Right atrium auricular region (tissue), 2 donors: ENCODE measurements around the gene DAAM2. TPM values are rescaled to one million over a fixed set of nuclear protein-coding genes. Genes with fewer than 3 reads are reported as not detected.

Source experiments
- DNase-seq: peaks from one replicate; pipeline ENCODE4 v3.0.0-alpha.2; 2019; ENCODE audit warnings: low spot score
- H3K27ac ChIP-seq, 2 donors: fragments of 200-600 bp; sonication (generic); 1 replicate in 1 of 2; 2 replicates in 1 of 2; pipeline ENCODE4 v1.5.1; 2016 to 2019
- H3K27me3 ChIP-seq, 2 donors: fragments of 200-600 bp; sonication (generic); one replicate each; pipeline versions ENCODE4 v1.5.1 to v1.6.0; 2017 to 2019
- H3K36me3 ChIP-seq: fragments of 200-600 bp; sonication (generic); one replicate; pipeline ENCODE4 v1.5.1; 2016
- H3K4me1 ChIP-seq, 2 donors: fragments of 200-600 bp; sonication (generic); one replicate each; pipeline versions ENCODE4 v1.5.1 to v1.6.0; 2017 to 2019
- H3K4me3 ChIP-seq, 2 donors: fragments of 200-600 bp; sonication (generic); 1 replicate in 1 of 2; 2 replicates in 1 of 2; pipeline ENCODE4 v1.5.1; 2017 to 2019; ENCODE audit warnings: mild to moderate bottlenecking in 1 of 2, moderate library complexity in 1 of 2
- H3K9me3 ChIP-seq, 2 donors: fragments of 200-600 bp; sonication (generic); one replicate each; pipeline ENCODE4 v1.5.1; 2019
- total RNA-seq, 2 donors: library from RNA; depleted of rRNA; stranded (reverse); fragments of >200 nt; gene quantifications; one replicate each; pipeline ENCODE4 v1.1.0, GENCODE V29; 2016
- TF ChIP-seq, protein P1 (sequence below), 2 donors: fragments of 200-600 bp; sonication (generic); IDR thresholded peaks; one replicate each; pipeline ENCODE4 v1.5.1; 2019; ENCODE audit warnings: antibody characterized with exemption in 2 of 2

The DAAM2 gene
- total RNA-seq, 2 donors from 2014 or later, result 8.3 to 9.7 TPM

DNA sequence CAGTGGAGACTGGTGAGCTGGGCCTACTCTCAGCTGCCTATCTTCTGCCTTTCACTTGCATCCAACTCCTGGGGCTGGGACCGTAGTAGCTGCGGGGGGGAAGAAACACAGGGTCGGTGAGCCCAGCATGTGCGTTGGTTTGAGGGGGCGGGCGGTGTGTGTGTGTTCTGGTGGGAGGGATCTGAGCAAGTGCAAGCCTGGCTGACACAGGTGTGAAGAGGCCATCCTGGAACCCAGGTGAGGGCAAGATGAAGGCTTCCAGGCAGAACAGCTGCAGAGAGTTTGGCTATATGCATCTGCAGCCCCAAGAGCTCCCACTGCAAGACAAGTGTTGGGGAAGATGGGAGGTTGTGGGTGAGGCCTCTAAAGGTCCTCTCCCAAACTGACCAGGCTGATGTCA lies 111.5 kb downstream of the DAAM2 start:
- DNase-seq, result no peak
- no peak overlapping the region for H3K4me3 ChIP-seq
- no peak overlapping the region for H3K27ac ChIP-seq
- TF ChIP-seq, protein P1, sequence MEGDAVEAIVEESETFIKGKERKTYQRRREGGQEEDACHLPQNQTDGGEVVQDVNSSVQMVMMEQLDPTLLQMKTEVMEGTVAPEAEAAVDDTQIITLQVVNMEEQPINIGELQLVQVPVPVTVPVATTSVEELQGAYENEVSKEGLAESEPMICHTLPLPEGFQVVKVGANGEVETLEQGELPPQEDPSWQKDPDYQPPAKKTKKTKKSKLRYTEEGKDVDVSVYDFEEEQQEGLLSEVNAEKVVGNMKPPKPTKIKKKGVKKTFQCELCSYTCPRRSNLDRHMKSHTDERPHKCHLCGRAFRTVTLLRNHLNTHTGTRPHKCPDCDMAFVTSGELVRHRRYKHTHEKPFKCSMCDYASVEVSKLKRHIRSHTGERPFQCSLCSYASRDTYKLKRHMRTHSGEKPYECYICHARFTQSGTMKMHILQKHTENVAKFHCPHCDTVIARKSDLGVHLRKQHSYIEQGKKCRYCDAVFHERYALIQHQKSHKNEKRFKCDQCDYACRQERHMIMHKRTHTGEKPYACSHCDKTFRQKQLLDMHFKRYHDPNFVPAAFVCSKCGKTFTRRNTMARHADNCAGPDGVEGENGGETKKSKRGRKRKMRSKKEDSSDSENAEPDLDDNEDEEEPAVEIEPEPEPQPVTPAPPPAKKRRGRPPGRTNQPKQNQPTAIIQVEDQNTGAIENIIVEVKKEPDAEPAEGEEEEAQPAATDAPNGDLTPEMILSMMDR (IDR thresholded peaks at IDR 0.05), result no peak
- H3K4me1 ChIP-seq, result no peaks in the 10 kb centered on the region
- peaks cover 10% of the 10 kb centered on the region for H3K36me3 ChIP-seq
- H3K9me3 ChIP-seq, result no peaks in the 10 kb centered on the region
- H3K27me3 ChIP-seq, result no peaks in the 10 kb centered on the region

DNA sequence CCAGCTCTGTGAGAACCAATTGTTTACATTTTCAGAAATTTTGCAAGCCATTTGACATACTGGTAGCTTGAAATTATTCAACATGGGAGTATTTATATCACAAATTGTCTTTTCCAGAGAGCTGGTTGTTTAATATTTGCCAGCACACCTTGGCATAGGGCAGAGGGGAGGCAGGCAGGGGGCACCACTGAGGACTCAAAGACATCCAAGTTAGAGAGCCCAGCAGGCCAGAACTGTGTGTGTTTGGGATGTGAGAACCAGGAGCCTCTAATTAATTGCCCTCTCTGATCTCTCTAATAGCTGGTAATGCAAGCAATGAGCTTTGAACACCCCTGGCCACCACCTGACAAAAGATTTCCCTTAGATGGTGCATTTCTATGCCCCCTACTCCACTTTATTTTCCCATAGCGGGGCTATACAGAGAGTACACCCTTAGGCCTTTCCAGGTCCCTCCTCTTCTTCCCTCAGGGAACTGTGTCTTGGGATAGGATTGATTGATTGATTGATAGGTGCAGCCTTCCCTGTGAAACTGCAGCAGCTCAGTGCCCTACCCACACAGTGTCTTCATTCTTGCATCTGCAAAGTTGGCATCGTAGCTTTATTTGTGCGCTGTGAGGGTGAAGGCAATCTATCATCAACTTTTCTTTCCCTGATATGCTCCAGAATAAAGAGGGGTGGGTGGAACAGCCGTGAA lies 112.9 kb downstream of the DAAM2 start:
- no peaks in the 10 kb centered on the region for H3K4me1 ChIP-seq
- TF ChIP-seq, protein P1 (IDR thresholded peaks at IDR 0.05), result no peak
- H3K27me3 ChIP-seq, result no peaks in the 10 kb centered on the region
- DNase-seq, result no peak
- H3K4me3 ChIP-seq, result no peak overlapping the region
- no peak overlapping the region for H3K27ac ChIP-seq
- no peaks in the 10 kb centered on the region for H3K9me3 ChIP-seq
- H3K36me3 ChIP-seq, result peaks cover 17% of the 10 kb centered on the region

DNA sequence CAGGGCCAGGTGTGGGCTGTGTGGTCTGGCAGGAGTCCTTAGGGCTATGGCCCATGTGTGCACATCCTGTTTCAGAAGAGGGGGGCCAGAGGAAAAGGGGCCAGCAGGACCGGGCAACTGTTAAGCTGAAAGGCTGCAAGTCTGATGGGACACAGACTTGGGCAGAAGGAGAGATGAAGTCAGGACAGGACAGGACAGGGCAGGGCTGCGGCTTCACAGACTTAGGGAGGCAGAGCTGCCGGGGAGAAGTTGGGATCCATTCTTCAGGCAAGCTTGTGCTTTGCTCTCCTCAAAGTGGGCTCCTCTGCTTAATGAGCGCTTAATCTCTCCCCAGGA lies 113.4 kb downstream of the DAAM2 start:
- H3K36me3 ChIP-seq, result peaks cover 22% of the 10 kb centered on the region
- H3K27me3 ChIP-seq, result no peaks in the 10 kb centered on the region
- DNase-seq, result no peak
- no peak overlapping the region for H3K27ac ChIP-seq
- H3K9me3 ChIP-seq, result no peaks in the 10 kb centered on the region
- no peaks in the 10 kb centered on the region for H3K4me1 ChIP-seq
- no peak overlapping the region for H3K4me3 ChIP-seq
- TF ChIP-seq, protein P1 (IDR thresholded peaks at IDR 0.05), result no peak

DNA sequence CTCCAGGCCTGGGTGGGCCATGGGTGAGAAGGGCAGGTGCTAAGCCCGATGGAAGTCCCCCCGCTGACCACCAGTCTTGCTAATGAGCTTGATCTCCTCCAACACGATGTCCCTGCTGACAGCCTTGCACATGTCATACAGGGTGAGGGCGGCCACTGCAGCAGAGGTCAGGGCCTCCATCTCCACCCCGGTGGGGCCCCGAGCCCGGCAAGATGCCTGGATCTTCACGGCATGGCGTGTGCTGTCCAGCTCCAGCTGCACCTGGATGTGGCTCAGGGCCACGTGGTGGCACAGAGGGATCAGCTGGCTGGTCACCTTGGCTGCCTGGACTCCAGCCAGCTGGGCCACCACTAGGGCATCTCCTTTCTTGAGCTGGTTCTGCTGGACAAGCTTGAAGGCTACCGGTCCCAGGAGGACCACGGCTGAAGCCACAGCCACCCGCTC lies 114.2 kb downstream of the DAAM2 start:
- H3K27me3 ChIP-seq, result no peaks in the 10 kb centered on the region
- TF ChIP-seq, protein P1 (IDR thresholded peaks at IDR 0.05), result no peak
- no peaks in the 10 kb centered on the region for H3K9me3 ChIP-seq
- H3K36me3 ChIP-seq, result peaks cover 30% of the 10 kb centered on the region
- H3K27ac ChIP-seq, result no peak overlapping the region
- H3K4me3 ChIP-seq, result no peak overlapping the region
- H3K4me1 ChIP-seq, result no peaks in the 10 kb centered on the region
- DNase-seq, result no peak

DNA sequence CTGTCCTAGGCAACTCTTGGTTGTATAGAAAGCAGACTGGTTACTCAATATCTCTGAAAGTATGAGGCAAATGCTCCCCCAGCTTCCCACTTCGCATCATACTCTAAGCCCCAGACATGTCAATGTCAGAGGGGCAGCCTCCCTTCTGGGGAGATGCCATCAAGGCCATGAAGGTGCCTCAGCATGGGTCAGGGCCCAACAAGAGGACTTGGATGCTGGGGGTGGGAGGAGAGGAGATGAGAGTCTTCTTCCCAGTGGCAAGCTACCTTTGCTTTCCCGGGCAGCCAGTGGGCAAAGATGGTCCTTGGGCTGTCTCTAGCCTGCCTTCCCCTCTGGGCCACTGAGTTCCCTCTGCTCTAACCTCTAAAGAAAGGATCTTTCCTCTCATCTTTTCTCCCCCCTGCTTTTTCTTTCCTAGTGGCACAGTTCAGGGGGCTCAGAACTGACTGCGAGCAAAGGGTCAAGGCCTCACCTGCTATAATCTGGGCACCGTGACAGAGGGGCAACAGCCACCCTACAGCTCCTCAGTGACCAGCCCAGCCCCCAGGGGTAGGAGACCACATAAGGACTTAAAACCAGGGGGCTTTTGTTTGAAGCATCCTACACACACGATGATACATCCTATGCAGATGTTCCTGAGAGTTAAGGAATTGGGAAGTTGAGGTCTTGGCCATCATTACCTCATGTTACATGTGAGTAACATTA lies 115.8 kb downstream of the DAAM2 start:
- no peak for DNase-seq
- Histone ChIP-seq H3K4me3 (no peak overlapping the region), H3K9me3 (no peaks in the 10 kb centered on the region), H3K4me1 (no peaks in the 10 kb centered on the region), H3K27me3 (no peaks in the 10 kb centered on the region), H3K36me3 (peaks cover 47% of the 10 kb centered on the region), H3K27ac (no peak overlapping the region)
- TF ChIP-seq, protein P1 (IDR thresholded peaks at IDR 0.05), result no peak
